COLO668 (cell line): Measurements from ENCODE around the gene ATXN10.
"Not testable (repeated sequence)": the region's sequence is repeated elsewhere in the genome, so short reads cannot be mapped to it uniquely, and the experiment has no call there.

Source experiments
- DNase-seq: peaks from one replicate; lab custom pipeline; 2025; ENCODE audit not compliant: unreplicated experiment; lab: John Stamatoyannopoulos, UW

Gene ATXN10

DNA sequence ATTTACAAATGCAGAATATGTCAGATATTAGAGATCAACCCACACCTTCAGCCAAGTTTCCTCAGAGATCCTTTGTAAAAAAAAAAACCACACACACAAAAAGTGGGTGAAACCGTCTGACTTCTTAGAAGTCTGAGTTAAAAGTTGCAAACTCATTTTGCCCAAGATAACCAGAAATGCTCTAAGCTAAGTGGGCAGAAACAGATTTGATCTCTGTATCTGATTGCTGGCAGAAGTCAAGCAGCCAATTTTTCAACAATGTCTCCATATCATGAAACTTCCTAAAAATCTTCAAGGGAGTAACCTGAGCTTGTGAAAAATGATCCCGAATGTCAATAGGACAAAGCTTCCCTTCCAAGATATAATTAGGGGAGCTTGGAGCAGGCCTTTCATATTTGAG, 28.6 kb upstream of the ATXN10 start:
- no peak for DNase-seq

DNA sequence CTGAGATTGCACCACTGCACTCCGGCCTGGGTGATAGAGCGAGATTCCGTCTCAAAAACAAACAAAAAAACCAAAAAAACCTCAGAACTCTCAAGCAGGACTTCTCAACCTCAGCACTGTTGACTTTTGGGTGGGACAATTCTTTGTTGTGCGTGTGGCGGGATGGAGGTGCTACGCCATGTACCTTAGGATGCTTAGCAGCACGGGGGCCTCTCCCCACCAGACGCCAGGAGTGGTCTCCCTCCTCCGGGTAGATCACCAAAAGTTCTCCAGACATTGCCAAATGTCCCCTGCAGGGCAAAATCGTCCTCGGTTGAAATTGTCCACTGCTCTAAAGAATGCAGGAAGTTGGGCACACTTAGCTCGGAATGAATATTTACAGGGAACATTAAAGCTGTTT, 26.9 kb upstream of the ATXN10 start:
- no peak for DNase-seq

DNA sequence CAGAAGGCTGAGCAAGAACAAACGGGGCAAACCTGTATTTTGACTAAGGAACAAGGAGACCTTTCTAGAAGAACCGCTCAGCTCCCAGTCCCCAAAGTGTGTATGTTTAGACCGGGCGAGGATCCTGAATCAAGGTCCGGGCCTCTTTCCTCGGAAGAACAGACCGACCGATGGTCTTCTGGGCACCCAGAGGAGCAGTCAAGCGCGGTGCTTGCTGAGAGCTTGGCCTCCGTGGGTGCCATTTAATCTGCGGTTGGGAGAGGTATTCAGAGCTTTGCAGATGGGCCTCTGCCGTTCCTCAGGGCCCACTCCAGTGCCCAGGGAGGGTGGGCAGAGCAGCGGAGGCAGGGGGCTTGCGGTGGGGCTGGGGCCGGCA, 26.5 kb upstream of the ATXN10 start:
- DNase-seq = no peak

DNA sequence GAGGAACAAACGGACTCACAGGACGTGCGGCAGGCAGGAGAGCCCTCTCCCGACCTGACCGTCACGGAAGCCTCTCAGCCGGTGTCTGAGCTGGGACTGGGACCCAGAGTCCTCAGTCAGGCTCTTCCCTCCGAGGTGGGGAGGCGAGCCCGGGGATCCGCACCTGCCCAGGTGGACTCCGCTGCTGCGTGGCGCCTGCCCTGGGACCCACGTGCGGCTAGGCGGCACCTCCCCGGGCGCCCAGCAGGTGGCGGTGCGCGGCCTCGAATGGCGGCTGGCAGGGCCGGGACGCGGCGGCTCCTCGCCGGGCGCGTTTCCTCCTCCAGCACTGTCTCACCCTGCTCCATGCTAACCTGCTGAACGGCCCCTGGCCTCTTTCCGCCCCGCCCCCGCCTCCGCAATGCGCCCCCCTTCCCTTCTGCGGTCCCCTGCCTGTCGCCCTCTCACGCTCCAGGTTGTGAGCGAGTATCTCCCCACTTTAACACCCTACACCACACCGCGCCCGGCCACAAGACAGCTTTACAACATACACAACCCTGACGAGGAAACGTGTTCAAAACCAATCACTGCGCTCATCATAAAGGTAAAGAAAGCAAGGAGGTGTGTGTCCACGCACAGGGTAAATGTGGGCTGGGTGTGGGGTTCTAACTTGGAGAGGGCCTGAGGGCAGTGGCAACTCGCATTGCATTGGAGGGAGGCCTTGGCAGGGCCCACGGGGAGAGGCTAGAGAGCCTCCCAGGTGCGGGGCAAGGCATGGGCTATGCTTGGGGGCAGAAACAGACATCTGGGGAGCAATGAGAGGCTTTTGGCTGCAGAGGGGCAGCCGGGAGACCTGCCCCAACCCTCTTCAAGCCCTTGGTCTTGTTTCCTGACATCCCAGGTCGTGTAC, 25.9 kb upstream of the ATXN10 start:
- peak; percentile 80 for DNase-seq

DNA sequence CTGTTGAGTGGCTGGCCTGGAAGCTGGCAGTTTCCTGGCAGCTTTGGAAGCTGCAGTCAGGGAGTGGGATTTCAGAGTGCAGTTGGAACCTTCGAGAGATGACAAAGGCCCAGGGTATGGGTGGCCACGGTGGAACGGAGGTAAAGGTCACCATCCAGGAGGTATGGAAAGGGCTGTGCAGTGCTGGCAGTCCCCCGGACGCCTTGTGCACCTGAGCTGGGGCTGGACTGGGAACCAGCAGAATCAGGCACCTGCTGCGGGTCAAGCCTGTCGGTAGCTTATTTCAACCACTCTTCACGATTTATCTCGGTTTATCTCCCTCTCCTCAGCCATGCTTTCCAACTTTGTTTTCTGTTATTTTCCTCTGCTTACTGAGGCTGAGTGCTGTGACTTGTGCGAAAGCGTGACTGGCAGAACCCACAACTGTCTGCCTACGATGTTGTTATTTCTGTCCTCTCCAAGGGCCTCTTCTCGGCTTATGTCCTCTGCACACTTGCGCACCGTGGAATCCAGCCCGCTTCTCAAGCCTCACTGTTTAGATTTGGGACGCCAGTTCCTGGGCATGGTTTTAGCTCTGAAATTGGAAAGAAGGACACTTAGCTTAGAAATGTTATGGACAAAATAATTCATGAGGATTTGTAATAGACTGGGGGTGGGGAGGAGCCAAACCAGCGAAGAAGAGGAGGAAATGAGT, 24.0 kb upstream of the ATXN10 start:
- no peak for DNase-seq

DNA sequence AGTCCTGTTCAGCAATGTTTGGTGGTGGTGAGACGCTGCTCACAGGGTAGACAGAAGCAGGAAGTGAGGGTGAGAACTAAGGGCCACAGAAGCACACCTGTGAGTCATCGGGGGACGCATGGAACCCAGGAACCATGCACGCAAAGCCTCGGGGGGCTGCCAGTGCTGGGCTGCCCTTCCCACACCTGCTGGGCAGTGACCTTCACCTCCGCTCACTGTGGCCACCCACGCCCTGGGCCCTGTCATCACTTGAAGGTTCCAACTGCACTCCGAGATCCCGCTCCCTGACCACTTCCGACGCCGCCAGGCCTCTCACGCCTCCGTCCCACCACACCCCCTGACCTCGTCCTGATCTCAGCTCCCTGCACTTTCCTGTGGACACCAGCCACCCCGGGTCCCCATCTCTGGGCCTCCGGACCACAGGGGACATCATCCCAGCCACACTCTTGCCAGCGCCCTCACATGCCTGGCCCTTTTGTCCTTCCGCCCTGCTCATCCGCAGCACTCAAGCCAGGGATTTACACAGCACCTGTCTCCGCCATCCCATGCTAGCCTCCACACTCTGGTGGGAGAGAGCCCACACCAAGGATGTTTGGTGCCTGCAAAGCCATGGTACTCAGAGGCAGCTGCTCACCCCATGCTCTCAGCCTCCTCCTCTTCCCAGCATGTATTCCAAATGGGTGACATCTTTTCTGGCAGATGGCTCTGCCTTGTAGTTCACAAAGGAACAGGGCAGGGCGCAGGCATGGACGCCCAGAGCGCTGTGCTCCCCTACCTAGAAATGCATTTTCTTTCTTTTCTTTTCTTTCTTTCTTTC, 23.1 kb upstream of the ATXN10 start:
- no peak for DNase-seq

DNA sequence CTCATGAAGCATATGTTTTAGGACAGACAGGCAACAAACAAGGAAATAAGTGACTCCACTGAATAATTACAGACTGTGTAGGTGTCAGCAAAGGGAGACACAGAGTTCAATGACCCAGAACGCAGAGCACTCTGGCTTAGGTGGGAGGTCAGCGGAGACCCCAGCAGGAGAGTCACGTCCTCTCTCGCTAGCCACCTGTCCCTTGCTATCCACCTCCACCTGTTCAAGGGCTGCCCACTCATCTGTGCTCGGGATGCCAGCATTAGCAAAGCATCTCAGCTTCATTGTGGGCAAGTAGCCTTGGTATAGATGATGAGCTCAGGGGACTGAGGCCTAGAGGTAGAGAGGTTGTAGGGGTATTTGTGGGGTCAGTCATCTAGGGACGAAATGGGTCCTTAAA, 21.8 kb upstream of the ATXN10 start:
- DNase-seq = no peak

DNA sequence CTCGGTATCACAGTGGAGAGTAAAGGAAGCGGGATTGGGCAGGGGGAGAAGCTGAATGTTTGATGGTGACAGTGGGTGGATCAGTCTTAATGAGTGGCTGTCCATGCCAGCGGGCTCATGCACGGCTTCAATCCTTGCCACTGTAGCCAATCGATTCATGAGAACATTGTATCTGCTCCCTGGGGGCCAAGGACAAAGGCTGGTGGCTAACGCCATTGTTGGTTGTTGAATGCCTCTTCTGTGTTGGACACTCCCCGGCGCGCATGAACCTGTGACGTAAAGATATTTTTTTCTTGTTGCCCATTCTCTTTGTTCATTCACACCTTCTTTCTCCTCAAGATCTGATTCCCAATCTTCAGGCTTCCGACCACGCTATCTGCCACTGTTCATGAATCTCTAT, 20.9 kb upstream of the ATXN10 start:
- DNase-seq = no peak

DNA sequence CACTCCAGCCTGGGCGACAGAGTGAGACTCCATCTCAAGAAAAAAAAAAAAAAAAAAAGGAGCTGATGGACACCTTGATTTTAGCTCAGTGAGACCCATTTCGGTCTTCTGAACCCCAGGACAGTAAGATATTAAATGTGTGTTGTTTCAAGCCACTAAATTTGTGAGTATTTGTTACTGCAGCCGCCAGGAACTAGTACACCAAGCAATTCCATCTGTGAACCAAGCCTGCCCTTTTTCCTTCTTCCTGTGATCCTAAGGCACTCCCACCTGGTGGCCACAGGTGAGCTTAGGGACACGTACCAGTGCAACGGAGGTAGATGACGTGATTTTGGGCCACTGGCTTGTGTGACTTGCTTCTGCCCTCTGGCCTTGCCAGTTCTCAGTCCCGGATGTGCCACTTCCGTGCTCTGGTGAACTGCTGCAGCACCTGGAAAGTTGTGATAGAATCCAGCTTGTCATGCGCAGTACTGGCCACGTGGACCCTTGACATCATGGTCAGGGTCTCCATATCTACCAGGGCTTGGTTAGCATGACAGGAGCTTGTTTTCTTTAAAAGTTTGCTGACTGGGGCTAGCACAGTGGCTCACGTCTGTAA, 19.6 kb upstream of the ATXN10 start:
- DNase-seq = no peak

DNA sequence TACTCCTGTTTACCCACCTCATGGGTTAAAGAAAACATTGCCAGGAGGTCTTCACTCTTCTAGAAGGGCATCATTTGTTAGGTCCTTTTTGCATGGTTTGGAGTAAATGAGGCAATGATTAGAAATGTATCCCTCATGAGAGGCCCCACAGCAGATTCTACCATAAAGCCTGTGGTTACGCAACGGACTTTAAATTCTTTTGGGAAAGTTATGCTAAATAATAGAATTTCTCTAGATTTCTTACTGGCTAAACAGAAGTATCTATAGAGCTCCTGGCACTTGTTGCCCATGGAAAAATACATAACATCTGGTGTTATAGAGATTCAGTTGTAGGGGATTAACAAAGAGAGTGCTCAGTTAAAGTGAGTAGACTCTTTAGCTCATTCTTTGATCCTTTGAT, 15.1 kb upstream of the ATXN10 start:
- no peak for DNase-seq

DNA sequence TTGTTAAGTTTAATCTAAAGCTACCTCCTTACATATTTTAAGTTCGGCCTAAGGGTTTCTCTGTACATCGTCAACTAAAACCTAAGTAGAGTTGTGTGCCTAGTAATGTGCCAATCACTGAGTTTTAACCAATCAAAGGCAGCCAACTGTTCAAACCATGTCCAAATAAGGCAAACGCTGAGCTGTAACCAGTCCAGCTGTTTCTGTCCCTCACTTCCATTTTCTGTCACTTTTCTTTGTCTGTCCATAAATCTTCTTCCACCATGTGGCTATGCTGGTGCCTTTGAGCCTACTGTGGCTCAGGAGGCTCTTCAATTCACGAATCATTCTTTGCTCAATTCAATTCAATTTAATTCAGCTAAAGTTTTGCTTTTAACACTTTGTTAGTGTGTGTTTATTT, 13.9 kb upstream of the ATXN10 start:
- DNase-seq = no peak

DNA sequence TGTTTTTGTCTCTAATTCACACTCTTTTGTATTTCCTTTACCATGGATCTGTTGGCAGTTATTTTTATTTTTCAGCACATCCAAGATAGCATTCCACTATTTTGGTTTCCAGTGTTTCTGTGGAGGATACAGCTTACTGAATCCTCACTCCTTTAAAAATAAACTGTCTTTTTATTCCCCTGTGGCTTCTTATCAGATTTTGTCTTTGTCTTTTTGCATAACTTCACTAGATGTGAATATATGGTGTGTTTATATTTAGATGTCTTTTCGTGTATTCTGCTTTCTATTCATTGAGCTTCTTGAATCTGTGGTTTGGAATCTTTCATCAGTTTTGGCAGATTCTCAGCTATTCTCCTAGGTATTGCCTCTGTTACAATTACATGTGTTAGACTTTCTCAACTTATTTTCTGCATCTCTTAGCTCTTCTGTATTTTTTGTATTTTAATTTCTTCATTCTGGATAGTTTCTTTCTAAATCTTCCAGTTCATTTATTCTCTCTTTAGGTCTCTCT, 7.4 kb upstream of the ATXN10 start:
- DNase-seq = no peak

DNA sequence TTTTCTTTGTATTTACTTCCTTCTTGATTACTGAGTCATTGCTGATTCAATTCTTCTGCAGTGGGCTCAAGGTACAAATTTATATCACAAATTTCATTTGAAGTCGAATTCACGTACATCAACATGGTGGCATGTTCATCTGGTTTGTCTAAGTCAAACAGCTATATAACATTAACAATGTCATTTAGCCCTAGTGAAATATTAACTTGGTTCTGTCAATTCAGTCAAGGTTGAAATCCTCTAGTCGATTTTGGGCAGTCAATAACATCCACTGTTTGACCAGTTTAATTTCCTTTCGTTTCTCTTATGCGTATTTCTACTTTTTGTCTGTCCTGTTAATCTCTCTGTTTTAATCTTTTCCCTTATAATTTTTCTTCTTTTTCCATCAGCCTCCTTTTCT, 4.1 kb upstream of the ATXN10 start:
- DNase-seq = no peak

DNA sequence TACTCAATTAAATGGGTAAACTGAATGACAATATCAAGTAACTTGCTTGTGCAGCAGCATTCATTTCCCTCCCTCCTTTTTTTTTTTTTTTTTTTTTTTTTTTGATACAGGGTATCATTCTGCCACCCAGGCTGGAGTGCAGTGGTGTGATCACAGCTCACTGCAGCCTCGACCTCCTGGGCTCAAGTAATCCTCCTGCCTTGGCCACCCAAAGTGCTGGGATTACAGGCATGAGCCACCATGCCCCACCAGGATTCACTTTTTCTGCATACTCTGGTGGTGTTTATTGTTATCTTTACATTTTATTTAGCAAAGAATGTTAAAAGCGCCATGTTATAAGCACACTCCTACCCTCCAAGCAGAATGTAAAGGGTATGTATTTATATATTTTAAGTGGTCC, 1.3 kb upstream of the ATXN10 start:
- not testable (repeated sequence) for DNase-seq

DNA sequence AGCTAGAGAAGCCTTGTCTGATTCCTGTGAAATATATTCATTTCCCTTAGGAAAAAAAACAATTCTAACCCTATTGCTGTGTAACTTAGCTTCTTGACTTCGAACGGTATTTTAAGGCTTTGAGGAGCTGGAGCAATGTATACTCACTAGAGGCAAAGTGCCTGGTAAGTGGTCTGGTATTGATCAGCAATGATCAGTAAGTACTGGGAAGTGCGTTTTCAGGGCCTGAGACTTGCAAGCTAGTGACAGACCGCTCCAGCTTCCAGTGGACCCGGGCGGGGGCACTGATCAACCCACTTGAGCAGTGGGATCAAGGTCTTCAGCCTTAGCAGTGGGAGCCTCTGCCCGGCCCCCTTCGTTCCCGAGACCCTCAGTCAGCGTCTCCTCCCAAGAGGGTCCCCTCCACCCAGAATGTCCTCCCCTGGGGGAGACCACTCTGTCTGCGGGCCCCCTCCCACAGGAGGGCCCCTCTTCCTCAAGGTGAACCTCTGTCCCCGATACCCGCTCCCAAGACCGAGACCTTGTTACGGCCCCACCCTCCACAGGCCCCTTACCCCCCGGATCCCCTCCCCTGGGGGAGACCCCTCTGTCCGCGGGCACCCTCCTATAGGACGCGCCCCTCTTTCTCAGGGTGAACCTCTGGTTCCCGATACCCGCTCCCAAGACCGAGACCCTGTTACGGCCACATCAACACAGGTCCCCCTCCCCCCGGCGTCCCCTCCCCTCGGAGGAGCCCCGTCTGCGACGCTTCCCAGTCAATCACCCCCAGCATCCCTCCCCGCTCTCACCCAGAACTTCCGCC, 452 bp upstream of the ATXN10 start:
- no peak for DNase-seq

DNA sequence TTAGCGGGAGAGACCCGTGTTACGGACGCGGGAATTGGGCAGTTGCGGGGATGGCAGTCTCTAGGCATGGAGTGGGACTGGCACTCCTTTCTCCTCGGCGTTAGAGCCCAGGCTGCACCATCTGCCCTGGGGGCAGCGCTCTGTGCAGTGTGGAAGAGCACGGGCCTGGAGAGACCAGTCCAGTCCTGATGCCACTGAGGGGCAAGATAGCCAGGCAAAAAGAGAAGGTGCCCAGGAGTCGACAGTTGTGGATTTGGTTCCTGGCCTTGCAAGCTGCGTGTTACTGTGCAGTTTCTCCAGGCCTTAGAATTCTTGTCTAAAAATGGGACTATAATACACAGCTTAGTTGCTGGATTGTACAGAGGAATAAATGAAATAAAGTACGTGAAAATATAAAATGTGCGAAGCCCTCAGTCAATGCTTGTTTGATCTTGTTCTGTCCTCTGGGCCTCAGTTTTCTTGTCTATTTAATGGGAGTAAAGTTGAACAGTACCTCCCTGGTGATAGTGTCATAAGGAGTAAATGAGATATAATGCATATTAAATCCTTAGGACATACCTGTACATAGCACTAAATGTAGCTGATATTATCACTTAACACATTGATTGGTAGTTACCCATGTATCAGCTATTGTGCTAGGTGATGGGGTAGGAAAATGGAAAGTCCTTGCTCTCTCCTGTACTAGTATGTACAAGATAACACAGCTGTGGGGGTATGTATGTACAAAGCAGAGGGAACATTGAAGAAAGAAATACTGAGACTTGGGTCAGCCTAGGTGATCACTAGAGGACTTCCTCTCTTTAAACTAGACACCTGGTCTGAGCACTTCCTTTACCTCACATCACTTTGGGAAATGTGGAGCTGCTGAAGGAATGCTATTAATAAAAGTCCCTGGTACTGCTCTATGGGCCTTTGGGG, 1.2 kb downstream of the ATXN10 start:
- no peak for DNase-seq

DNA sequence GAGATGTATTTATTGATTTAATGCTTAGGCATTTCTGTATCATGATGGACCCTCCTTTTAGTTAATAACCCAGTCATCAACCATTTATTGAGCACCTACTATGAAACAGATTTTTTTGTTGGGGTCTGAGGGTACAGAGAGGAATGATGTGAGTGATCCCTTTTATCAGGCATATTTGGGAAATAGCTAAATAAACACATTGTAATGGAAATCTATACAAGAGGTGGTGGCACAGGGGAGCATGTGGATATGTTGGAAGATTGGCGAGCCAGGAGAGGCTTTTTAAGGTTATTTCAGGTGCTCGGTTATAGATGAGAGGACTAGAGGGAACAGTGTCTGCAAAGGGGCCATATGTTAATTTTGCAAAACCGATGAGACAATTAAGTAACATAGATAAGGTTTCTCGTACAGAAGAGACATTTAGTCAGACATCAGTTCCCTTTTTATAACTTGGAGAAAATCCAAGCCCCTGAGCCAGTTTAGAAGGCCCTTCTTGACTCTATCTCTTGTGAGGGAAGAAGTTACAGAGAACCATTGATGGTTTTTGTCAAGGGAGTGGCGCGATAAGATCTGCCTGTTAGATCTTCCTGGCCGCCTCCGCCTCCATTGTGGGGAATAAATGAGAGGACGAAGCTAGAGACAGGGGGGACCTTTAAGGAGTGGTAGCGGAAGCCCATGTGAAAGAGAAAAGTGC, 2.0 kb downstream of the ATXN10 start:
- no peak for DNase-seq

DNA sequence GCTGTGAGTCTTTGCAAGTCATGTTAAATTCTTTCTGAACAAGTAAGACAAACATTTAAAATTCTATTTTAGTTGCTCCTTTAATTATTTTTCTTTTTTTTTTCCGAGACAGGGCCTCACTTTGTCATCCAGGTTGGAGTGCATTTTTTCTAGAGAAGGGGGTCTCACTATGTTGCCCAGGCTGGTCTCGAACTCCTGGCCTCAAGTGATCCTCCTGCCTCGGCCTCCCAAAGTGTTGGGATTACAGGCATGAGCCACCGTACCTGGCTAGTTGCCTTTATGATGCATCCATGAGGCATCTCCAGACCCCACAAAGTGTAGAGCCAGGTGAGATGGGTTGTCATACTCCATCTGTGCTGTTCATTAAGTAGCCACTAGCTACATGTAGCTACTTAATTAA, 4.4 kb downstream of the ATXN10 start:
- DNase-seq = no peak

DNA sequence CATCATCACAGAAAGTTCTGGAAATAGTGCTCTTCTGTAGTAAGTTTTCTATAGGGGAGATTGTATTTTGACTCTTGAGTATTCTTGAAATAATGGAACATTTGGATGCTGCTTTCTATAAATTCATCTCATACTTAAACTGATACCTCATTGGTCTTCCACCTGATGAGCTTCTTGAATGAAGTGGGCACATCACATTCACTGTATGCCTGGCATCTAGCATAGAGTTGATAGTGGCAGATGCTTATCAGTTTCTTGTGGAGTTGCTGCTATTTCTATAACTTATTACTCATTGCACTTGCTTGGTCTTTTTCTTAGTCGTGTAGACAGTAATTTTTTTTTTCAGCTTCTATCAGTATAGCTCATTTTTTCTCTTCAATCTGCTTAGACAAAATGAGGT, 5.4 kb downstream of the ATXN10 start:
- DNase-seq = no peak
